Loucy (cell line): Measurements from ENCODE around the gene ABCG1.

Experiments used
- H2AFZ ChIP-seq: fragments of 200-600 bp; sonication (generic); 2 replicates; pipeline ENCODE4 v1.6.0; 2016; ENCODE audit warnings: antibody characterized with exemption, mild to moderate bottlenecking, low read length, moderate library complexity
- H3F3A ChIP-seq: fragments of 200-600 bp; 2 replicates; pipeline ENCODE4 v1.6.0; 2016; ENCODE audit warnings: antibody characterized with exemption, low read depth, mild to moderate bottlenecking
- H3K27me3 ChIP-seq: fragments of 200-600 bp; sonication (generic); 2 replicates; pipeline ENCODE4 v1.6.1; 2014; ENCODE audit warnings: low read length, mild to moderate bottlenecking; ENCODE audit not compliant: insufficient read depth, poor library complexity, severe bottlenecking
- H3K36me3 ChIP-seq: fragments of 200-600 bp; sonication (generic); 2 replicates; pipeline ENCODE4 v1.6.1; 2016; ENCODE audit warnings: low read length; ENCODE audit not compliant: insufficient read depth
- H3K4me1 ChIP-seq: fragments of 200-600 bp; sonication (generic); 2 replicates; pipeline ENCODE4 v1.5.1; 2014; ENCODE audit warnings: low read length, mild to moderate bottlenecking; ENCODE audit not compliant: insufficient read depth, poor library complexity, severe bottlenecking
- H3K4me2 ChIP-seq: fragments of 200-600 bp; sonication (generic); 2 replicates; pipeline ENCODE4 v1.6.0; 2014; ENCODE audit warnings: antibody characterized with exemption, low read length, low read depth, mild to moderate bottlenecking; ENCODE audit not compliant: poor library complexity, severe bottlenecking
- H3K4me3 ChIP-seq: fragments of 200-600 bp; sonication (generic); 2 replicates; pipeline ENCODE4 v1.5.1; 2014; ENCODE audit warnings: low read length, mild to moderate bottlenecking, mixed read lengths; ENCODE audit not compliant: poor library complexity, severe bottlenecking
- H3K79me2 ChIP-seq: fragments of 200-600 bp; sonication (generic); 2 replicates; pipeline ENCODE4 v1.6.1; 2014; ENCODE audit warnings: low read length; ENCODE audit not compliant: insufficient read depth
- H3K9ac ChIP-seq: fragments of 200-600 bp; sonication (generic); 2 replicates; pipeline ENCODE4 v1.6.0; 2014; ENCODE audit warnings: mild to moderate bottlenecking, low read depth, low read length, moderate library complexity; ENCODE audit not compliant: poor library complexity, severe bottlenecking
- H3K9me2 ChIP-seq: fragments of 200-600 bp; sonication (generic); replicated peaks from 2 replicates; pipeline ENCODE4 v1.6.1; 2016; ENCODE audit warnings: low read depth, low read length, mixed read lengths
- H3K9me3 ChIP-seq: fragments of 200-600 bp; sonication (generic); 2 replicates; pipeline ENCODE4 v1.6.1; 2014; ENCODE audit warnings: mild to moderate bottlenecking, antibody characterized with exemption, low read length, low read depth; ENCODE audit not compliant: insufficient read depth
- H4K20me1 ChIP-seq: fragments of 200-600 bp; sonication (generic); 2 replicates; pipeline ENCODE4 v1.6.0; 2014; ENCODE audit warnings: antibody characterized with exemption, low read length, mild to moderate bottlenecking; ENCODE audit not compliant: insufficient read depth, poor library complexity, severe bottlenecking
- EZH2phosphoT487 ChIP-seq: fragments of 200-600 bp; IDR thresholded peaks from 2 replicates; pipeline ENCODE4 v1.6.1; 2018; ENCODE audit warnings: antibody characterized with exemption, mild to moderate bottlenecking, moderate library complexity, borderline replicate concordance
- TF ChIP-seq, protein P1 (sequence below): fragments of 200-600 bp; sonication (generic); conservative IDR thresholded peaks from 2 replicates; pipeline ENCODE4 v1.5.1; 2014; ENCODE audit warnings: mild to moderate bottlenecking, antibody characterized with exemption, low read length

The ABCG1 gene

DNA sequence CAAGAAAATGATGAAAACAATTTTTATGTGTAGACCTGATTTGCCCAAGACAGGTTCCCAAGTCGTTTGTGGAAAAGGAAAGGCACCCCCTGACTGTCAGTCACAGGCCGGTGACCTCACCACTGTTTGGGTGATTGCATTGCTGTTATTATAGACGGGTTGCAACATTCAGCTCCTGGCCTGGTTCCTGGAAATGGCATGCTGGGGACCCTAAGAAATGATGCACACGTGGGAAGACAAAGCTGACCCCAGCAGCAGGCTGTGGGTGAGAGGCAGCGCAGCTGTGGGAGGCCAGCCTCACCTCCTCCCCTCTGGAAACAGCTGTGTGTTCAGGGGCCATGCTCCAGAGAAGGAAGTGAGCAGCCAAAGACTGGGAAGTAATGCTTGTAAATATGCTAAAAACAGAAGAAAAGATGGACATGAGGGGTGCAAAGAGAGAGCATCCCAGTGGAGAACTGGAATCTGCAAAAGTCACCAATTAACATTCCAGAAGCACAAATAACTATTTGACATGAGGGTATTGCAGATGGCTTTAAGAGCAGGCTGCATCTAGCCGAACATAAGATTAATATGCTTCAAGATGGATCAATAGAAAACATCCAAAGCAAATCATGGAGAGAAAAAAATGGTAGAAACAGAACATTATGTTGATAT is 23.4 kb upstream of the ABCG1 start:
- H3K4me2 ChIP-seq = no peak overlapping the region
- no peaks in the 10 kb centered on the region for H3K79me2 ChIP-seq
- no peaks in the 10 kb centered on the region for H3K27me3 ChIP-seq
- no peaks in the 10 kb centered on the region for H3K36me3 ChIP-seq
- TF ChIP-seq, protein P1, sequence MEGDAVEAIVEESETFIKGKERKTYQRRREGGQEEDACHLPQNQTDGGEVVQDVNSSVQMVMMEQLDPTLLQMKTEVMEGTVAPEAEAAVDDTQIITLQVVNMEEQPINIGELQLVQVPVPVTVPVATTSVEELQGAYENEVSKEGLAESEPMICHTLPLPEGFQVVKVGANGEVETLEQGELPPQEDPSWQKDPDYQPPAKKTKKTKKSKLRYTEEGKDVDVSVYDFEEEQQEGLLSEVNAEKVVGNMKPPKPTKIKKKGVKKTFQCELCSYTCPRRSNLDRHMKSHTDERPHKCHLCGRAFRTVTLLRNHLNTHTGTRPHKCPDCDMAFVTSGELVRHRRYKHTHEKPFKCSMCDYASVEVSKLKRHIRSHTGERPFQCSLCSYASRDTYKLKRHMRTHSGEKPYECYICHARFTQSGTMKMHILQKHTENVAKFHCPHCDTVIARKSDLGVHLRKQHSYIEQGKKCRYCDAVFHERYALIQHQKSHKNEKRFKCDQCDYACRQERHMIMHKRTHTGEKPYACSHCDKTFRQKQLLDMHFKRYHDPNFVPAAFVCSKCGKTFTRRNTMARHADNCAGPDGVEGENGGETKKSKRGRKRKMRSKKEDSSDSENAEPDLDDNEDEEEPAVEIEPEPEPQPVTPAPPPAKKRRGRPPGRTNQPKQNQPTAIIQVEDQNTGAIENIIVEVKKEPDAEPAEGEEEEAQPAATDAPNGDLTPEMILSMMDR = no peak
- TF ChIP-seq EZH2phosphoT487 = no peak
- H3K4me1 ChIP-seq = peaks cover 63% of the 10 kb centered on the region
- H3K9ac ChIP-seq = no peak overlapping the region
- H3K9me2 ChIP-seq = no peaks in the 10 kb centered on the region
- H2AFZ ChIP-seq = no peak overlapping the region
- H3K4me3 ChIP-seq = no peak overlapping the region
- H4K20me1 ChIP-seq = no peaks in the 10 kb centered on the region
- no peaks in the 10 kb centered on the region for H3K9me3 ChIP-seq
- no peaks in the 10 kb centered on the region; the same call in 1 of the 2 replicates for H3F3A ChIP-seq

DNA sequence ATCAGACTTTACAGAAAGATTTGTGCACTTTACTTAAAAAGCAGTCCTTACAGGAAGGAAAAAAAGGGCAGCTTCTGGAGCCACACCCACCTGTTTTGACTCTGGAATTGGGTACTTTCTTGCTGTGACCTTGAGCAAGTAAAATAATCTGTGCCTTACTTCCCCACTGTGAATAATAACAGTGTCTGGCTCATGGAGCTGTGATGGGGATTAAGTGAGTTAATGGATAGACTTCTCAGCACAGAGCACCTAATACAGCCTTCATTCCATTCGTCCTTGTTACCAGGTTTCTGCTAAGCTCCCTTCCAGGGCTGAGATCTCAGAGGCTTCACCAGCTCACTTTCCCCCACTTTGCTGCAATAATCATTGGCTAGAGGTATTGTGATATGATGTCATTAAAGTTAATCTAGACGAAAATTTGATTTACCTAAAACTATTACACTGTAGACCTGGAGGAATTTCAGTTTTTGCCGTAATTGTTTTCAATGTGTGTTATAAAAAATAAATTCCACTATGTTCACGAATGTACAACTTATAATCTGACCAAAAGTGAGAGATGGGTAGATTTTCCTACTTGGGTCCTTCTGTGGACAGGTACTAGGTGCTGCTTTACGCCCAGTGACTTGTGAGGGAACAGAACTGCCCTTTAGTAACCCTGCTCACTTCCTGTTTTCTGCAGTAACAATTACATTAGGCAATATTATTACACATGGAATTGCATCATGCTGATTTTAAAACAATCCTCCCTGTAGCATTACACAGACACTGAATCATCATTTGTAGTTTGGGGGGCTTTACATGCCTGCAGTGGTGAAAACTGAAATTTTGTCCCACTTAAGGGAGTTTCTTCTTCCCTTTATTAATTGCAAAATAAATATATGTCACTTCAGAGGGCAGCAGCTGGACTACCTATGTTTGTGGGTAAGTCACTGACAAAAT is 19.7 kb upstream of the ABCG1 start:
- Histone ChIP-seq H3K9me3 (no peaks in the 10 kb centered on the region), H3K9ac (peak overlapping the region; percentile 11), H3K36me3 (no peaks in the 10 kb centered on the region), H2AFZ (no peak overlapping the region), H3K4me2 (peak overlapping the region; percentile 26), H3F3A (peaks cover 3% of the 10 kb centered on the region; the same call in 1 of the 2 replicates), H3K4me3 (no peak overlapping the region), H3K27me3 (no peaks in the 10 kb centered on the region), H3K9me2 (no peaks in the 10 kb centered on the region), H4K20me1 (no peaks in the 10 kb centered on the region), H3K79me2 (no peaks in the 10 kb centered on the region), H3K4me1 (peaks cover 44% of the 10 kb centered on the region)
- TF ChIP-seq, protein P1 = no peak
- no peak for TF ChIP-seq EZH2phosphoT487

DNA sequence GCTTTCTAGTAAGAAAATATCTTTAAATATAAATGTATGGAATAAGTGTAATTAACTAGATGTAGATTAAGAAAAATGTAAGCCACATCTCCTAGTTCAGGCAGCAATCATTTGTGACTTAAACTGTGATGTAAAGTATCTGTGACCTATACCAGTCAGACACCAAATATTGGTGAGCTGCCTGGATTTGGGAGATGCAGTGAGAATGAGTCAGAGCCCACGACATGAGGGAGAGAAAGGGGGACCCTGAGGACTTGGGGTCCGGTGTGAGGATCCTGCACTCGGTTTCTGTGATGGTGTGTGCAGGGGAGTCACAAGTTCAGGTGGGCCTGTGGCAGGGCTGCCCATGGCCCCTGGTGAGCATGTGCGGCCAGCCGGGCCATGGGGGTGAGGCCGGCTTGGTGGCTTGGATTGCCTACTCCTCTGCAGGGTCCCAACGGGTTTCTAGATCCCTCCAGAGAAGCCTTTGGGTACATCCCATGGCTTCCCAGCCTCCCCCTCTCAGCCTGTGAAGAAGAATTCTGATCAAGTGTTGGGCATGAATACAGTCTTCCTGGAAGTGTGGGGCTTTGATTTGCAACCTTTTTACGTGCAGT is 19.0 kb upstream of the ABCG1 start:
- Histone ChIP-seq H3K9ac (peak overlapping the region; percentile 11), H4K20me1 (no peaks in the 10 kb centered on the region), H2AFZ (no peak overlapping the region), H3K4me1 (peaks cover 44% of the 10 kb centered on the region), H3K79me2 (no peaks in the 10 kb centered on the region), H3K9me3 (no peaks in the 10 kb centered on the region), H3K36me3 (no peaks in the 10 kb centered on the region), H3K9me2 (no peaks in the 10 kb centered on the region), H3F3A (peaks cover 3% of the 10 kb centered on the region; the same call in 1 of the 2 replicates), H3K4me2 (peak overlapping the region; percentile 26), H3K27me3 (no peaks in the 10 kb centered on the region), H3K4me3 (no peak overlapping the region)
- TF ChIP-seq EZH2phosphoT487 = no peak
- TF ChIP-seq, protein P1 = no peak
